Activated CD4-positive, alpha-beta T cell treated with anti-CD3 and anti-CD28 coated beads, Interleukin-2, amount 50 U/mL, for 48 hours (primary cell): ENCODE measurements around the gene UPK3A.
"Not testable (repeated sequence)": the region's sequence is repeated elsewhere in the genome, so short reads cannot be mapped to it uniquely, and the experiment has no call there.

Source experiments
- DNase-seq, 2 experiments: peaks; one replicate each; pipeline ENCODE4 v3.0.0-alpha.2; 2020

Gene UPK3A

DNA sequence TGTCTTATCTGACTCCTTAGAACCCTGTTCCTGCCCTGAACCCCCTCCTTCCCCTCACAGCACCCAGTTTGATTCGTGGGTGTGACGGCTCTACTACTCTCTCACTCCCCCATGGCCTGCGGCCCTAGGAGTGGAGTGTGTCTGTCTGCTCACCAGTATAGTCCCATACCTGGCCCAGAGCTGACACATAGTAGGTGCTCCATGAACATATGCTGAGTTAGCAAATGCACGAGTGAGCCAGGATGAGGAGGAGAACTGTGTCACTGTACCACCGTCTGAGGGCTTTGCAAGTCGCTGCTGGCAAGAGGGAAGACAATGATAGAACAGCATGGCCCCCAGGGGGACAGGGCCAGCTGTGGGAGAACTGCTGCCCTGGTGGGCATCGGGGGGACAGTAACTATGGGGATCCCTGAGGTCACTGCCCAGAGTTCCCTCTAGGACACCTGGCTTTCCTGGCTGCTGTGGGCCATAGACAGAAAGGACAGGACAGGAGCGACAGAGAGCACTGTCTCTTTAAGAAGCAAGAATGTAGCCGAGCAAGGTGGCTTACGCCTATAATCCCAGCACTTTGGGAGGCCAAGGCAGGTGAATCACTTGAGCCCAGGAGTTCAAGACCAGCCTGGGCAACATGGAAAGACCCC, 24.9 kb upstream of the UPK3A start:
- no peak for DNase-seq

DNA sequence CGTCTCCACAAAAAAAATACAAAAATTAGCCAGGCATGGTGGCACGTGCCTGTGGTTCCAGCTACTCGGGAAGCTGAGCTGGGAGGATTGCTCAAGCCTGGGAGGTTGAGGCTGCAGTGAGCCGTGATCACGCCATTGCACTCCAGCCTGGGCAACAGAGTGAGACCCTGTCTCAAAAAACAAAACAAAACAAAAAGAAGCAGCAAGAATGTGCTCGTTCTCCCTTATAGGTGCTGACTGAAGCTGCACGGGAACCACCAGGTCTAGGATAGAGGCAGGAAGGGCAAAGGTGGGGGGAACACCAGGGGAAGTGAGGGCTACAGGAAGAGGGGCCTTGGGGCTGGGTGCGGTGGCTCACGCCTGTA, 24.4 kb upstream of the UPK3A start:
- not testable (repeated sequence) for DNase-seq

DNA sequence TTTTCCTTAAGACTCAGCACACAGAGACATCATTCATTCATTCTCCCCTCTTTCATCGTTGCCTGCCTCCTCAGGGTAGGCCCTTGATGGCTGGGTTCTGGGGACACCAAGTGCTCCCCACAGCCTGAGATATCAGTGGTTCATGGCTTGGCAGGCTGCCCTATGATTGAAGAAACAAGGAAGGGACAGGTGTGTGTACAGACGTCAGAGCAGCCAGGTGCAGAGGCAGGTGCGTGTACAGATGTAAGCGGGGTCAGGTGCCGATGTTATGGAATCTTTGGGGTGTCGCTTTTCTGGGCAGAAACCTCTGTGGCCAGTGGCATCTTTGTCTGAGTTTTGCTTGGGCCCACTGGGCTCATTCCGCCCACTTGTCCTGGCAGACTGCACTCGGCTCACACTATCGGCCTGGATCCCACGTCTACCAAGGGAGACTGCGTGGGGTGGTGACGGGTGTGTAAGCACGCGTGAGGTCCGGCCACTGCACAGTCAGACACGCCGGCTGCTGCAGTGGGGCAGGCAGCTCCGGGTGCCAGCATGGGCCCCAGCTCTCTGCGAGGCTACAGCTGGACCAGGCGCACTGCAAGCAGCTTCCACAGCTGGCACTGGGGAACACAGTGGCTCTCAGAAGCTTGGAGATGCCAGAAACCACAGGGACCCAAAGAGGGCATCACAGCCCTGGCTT, 23.2 kb upstream of the UPK3A start:
- DNase-seq, result no peak

DNA sequence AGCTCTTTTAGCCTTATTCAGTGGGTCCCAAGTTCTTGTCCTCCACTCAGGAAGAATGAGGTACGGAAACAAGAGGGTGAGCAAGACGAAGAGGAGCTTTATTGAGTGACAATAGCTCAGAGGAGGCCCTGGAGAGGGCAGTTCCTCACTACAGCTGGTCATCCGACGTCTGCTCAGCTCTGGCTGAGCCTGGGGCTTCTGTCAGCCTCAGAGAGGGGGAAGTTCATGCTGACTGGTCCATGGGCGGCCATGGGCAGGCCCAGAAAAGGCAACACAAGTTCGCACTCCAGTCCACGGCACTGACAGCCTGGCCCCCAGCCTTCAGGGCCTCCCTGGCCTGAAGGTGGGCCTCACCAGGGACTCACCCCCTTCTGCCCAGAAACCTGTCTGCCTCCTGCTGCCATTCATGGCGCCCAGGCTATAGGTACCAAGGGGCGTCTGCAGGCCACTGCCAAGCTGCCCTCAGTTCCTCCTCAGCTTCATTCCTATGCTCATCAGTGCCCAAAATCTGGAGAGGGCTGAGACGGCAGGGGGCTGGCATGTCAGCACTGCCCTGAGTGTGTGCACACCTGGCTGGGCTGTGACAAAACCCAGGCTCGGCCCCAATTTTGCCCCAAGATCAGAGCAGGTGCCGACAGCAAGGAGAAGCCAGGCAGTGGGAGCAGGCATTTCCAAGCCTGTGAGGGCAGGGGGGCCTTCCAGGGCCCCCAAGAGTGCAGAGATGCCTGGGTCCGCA, 22.4 kb upstream of the UPK3A start:
- DNase-seq, result no peak

DNA sequence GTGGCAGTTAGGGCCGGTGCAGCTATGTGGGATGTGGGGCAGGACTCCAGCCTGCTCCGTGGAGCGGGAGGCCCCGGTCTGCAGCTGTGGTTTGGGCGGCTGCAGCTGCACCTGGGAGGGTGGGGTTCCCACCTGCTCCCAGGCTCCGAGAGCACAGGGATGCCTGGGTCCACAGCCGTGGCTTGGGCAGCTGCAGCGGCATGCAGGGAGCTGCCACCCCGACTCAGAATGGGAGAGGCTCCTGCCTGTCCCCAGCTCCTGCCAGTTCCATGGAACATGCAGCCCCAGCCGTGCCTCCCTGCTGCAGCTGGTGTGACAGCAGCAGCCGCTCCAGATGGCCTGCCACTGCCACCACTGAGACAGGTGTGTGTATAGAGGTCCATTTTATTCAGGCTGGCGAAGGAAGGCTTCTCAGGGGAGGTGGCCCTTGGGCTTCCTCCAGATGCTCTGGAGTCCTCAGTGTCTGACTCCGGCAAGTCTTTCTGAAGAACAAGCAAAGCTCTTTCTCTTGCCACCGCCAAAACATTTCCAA, 21.8 kb upstream of the UPK3A start:
- DNase-seq, result no peak

DNA sequence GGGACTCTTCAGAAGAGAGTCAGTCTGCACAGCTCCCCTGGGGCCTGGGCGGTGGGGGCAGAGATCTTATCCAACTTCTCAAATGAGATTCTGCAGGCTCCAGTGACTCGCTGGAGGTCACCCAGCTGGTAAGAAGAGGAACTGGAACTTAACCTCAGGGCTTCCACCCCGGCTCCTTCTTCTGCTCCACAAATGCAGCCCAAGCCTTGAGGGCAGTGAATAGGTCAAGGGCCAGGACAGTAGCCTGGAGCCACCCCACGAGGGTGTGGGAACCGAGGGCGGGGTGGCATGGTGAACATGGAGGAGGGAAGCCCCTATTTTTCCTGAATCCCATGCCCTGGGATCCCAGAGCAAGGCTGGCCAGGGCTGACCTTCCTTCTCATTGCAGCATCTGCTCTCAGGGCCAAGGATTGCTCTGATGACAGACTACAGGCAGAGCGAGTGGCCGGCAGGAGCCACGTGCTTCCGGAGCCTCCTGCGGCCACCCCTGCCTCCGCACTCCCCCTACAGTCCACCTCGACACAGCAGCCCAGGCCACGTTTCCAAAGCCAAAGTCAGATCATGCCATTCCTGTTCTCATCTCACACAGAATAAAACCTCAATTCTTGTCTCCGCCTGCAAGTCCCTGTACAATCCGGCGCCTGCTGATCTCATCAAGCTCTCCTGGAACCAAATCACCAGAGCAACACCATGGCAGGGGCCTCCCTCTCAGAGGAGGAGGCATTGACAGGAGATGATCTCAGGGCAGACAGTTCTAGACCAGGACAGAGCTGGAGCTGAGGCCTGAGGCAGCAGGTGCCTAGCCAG, 21.1 kb upstream of the UPK3A start:
- DNase-seq, result no peak

DNA sequence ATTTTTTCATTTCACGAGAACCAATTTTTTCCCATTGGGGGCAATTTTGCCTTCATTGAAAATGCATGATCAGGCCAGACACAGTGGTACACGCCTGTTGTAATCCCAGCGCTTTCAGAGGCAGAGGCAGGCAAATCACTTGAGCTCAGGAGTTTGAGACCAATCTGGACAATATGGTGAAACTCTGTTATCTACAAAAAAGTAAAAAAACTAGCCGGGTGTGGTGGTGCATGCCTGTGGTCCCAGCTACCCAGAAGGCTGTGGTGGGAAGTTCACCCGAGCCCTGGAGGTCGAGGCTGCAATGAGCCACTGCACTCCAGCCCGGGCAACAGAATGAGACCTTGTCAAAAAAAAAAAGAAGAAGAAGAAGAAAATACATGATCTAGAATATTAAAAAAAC, 19.2 kb upstream of the UPK3A start:
- no peak for DNase-seq

DNA sequence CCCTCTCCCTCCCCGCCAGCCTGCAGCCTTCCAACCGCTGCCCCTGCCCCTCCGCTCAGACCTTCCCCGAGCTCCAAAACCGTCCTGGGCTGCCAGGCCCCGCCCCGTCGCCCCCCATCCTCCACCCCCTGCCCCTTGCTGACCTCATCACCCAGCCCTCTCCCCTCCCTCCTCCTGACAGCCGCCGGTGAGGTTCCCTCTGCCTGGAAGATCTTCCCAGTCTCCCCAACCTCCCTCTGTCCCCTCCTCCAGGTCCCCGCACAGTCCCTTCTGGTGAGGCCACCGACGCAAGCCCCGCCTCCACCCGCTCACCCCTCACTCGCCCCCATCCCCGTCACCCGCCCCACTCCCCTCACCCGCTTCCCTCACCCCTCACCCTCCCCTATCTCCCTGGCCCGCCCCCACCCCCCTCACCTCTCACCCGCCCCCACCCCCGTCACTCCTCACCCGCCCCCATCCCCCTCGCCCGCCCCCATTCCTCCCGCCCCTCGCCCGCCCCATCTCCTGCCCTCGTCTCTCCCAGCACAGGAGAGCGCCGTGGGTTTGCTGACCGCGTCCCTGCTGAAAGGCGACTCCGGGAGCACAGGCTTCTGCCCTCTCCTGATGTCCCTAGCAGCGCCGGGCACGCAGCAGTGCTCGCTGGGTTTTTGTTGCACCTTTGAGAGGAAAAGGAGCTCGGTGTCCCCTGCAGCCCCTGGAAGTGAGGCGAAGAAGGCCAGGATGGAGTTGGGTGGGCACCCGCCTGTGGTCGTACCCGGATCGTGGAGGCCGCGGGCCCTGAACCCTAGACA, 16.4 kb upstream of the UPK3A start:
- peak in 1 of 2 experiments; percentile 19 for DNase-seq

DNA sequence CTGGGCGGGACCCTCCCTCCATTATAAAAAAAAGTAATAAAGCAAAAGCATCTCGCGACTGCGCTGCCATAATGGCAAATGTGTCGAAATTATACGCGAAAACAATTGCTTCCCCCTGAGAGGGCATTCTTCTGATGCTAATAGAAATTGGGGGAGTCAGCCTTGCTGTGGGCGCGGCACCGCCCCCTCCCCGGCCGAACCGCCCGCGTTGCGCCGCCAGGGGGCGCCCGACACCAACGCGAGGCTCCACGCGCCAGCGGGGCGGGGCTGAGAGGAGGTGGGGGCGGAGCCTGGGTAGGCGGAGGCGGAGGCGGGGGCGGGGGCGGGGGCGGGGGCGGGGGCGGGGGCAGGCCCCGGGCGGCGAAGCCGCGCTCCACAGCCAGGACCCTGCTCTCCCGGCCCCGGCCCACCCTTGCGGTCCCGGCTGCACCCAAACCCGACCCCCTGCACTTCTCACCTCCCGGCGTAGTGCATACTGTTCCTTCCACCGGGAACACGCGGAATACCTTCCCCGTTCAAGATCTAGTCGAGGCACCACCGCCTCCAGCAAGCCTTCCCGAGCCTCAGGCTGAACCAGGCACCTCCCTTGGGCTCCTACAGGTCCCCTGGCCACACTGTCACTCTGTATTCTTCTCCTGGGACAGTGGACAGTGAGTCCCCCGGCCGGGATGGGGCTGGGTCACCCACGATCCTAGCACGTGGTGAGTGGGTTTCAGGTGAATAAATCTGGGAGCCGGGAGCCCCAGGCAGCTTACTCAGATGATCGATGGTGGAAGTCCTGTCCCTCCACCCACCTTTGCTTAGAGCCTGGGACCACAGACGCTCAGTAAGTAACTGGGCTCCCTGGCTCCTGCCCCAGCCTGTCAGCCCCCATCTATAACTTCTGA, 15.5 kb upstream of the UPK3A start:
- peak; percentile 81 to 82 for DNase-seq

DNA sequence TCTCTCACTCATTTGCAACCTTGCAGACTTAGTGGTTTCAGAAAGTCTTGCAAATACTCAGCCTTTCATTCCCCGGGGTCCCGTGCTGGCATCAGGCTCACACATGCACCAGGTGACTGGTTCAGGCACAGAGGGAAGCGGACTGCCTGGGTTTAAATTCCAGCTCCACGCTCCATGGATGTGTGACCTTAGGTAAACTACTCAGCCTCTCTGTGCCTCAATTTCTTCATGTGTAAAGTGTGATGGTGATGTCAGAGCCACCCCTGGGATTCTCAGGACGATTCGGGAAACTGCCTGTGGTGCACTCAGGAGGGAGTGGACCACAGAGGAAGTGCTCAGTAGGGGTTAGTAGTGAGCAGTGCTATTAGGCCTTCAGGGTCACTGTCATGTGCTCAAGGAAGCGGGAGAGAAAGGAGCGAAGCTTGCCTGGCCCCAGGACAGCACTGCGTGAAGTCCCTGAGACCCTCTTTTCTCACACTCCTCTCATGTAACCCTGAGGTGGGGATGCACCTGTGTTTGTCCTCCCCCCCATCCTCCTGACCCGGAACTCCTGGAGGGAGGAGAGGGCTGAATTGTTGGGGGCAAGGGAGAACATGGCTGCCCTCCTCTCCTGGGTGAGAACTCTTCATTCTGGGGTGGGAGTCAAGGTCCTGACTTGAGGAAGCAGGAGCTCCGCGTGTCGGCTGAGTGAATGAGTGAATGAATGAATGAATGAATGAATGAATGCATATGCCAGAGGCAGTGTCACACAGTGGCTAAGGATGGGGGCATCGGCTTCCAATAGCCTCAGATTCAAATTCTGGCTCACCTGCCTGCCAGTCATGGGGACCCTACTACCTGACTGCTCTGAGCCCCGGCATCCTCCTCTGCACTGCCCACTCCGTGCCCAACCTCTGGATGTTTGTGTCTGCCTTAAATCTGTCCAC, 14.4 kb upstream of the UPK3A start:
- DNase-seq, result no peak

DNA sequence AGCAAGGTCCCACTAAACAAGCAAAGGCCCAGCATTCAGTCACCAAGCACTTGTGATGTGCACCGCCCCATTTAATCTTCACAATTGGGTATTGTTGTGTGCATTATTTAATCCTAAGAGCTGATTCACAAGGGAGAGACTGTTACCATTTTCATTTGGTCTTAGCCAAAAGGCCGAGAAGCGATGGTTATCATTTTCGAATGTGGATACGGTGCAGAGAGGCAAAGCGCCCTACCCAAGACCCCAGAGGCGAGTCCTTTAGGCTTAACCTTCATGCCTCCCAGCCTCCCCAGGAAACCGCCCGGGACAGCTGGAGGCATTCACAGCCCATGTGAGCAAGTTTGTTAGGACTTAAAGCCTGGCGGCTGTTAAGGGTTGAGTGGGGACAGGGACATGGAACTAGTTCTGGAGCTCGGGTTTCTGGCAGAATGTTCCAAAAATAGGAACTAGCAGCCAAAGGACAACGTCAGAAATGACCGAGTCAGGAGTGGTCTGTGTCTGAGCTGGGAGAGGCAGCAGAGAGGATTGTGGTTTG, 13.0 kb upstream of the UPK3A start:
- no peak for DNase-seq

DNA sequence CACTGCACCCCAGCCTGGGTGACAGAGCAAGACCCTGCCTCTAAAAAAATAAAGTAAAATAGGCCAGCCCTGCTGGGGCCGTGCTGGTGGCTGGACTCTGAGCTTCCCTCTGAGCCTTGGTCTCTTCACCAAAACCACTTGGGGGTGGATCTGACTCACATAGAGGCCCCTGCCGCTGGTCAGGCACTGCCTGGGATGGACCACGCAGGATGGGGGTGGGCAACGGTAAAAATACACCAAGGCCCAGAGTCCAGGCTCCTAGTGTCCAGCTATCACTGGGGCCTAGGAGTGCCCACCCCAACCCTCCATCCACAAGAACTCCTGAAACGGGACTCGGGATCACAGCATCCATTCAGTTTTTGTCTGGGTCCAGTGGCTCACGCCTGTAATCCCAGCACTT, 12.3 kb upstream of the UPK3A start:
- DNase-seq, result no peak

DNA sequence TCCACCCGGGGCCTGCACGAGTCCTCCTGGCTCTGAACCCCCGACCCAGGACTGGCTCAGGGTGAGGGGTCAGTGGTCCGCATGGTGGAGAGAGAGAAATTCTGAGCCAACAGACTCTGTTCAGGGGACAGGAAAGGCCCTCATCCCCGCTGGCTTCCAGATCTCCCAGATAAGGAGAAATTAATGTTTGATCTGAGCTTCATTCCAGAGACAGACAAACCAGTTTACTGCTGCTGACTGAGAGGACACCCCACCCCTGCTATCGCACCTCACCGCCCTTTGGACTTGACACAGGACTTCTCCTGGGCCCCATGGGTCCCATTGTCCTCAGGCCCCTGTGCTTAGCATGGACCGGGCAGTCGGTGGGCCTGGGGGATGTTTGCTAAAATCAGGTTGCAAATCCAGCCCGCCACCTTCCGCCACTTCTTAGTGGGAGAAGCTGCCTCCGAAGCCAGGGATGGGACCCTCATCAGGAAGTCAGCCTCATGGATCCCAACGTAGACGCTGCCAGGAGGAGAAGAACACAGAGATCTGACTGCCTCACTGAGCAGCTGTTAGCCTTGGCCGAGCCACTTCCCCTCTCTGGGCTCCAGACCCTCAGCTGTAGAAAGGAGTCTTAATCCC, 11.2 kb upstream of the UPK3A start:
- DNase-seq, result no peak

DNA sequence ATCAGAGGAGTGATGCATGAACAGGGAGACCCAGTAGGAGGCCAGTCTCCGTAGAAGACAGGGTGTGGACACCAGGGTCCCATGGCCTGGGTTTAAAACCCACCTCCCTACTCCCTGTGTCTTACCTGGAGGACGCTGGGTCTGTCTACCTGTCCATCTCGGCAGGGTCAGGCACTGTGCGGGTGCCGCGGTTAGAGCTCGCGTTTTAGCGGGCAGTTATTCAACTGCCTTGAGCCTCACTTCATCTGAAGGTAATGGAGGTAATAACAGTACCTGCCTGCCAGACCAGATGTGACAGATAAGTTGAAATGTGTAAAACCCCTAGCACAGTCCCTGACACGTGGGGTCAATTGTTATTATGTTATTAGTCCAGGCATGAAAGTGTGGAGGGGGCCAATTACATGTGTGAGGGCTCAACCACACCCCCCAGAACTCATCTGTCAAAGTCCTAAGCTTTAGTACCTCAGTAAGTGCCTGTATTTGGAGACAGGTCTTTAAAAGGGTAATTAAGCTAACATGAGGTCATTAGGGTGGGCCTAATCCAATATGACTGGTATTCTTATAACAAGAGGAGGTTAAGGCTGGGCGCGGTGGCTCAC, 8.1 kb upstream of the UPK3A start:
- DNase-seq, result no peak

DNA sequence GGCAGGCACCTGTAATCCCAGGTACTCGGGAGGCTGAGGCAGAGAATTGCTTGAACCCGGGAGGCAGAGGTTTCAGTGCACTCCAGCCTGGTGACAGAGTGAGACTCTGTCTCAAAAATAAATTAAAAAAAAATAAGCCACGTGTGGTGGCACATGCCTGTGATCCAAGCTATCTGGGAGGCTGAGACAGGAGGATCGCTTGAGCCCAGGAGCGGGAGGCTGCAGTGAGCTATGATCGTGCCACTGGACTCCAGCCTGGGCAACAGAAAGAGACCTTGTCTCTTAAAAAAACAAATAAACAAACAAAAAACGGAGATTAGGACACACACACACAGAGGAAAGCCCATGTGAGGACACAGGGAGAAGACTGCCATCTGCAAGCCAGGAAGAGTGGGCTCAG, 7.0 kb upstream of the UPK3A start:
- DNase-seq, result not testable (repeated sequence)

DNA sequence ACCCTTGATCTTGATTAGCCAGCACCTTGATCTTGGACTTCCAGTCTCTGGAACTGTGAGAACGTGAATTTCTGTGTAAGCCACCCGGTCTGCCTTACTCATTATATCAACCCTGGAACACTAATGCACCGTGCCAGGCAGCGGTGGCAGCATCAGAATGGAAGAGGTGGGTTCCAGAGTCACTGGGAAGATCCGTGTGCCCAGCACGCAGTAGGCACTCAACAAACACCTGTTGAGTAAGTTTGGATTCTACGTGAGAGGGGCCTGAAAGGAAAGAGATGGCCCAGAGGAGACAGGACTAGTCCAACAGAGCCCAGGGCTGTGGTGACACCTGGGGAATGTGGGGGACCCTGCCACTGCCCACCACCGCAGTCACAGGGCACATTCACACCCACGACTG, 6.6 kb upstream of the UPK3A start:
- no peak for DNase-seq

DNA sequence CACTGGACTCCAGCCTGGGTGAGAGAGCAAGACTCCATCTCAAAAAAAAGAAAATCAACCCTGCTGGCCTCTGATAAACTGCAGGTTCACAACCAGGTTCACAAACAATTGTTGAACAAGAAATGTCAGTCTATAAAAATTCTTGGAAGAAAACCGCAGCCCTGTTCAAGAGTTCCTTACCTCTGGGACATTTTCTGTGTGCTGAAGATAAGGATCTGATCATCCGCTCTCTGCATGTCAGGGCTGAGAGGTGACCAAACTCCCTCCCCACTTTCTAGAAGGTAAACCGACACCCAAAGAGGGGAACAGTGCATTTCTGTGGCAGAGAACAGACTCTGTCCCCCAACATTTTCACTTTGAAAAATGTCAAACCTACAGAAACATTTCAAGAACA, 4.2 kb upstream of the UPK3A start:
- DNase-seq, result no peak

DNA sequence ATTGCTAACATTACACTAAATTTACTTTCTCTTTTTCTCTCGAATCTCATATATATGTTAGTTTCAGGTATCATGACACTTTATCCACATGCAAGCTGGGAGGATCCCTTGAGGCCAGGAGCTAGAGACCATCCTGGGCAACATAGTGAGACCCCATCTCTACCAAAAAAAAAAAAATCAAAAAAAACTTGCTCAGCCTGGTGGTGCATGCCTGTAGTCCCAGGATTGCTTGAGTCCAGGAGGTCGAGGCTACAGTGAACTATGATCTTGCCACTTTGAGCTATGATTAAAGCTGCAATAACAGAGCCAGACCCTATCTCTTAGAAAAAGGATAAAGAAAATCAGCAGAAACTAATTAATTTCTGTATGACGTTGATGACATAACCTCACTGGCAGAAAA, 3.7 kb upstream of the UPK3A start:
- no peak for DNase-seq
